SHP77 (cell line): ENCODE measurements around the gene SCAMP1.

Source experiments
- DNase-seq, 2 experiments: peaks; one replicate each; lab custom pipeline; 2025; lab: John Stamatoyannopoulos, UW

Gene SCAMP1

GRCh38 chr5:78496373-78496772 is 136.0 kb downstream of the SCAMP1 start:
- DNase-seq: no peak

GRCh38 chr5:78497573-78498533 is 137.4 kb downstream of the SCAMP1 start:
- no peak for DNase-seq

- DNase-seq: no peak
These were observed 139.1 kb downstream of the SCAMP1 start for GRCh38 chr5:78499485-78499884.

- no peak for DNase-seq
These were observed 139.6 kb downstream of the SCAMP1 start for GRCh38 chr5:78500028-78500427.

GRCh38 chr5:78500871-78501270 is 140.5 kb downstream of the SCAMP1 start:
- no peak for DNase-seq

GRCh38 chr5:78501411-78502352 is 141.3 kb downstream of the SCAMP1 start:
- DNase-seq: no peak

GRCh38 chr5:78503958-78504653 is 143.7 kb downstream of the SCAMP1 start:
- no peak for DNase-seq

GRCh38 chr5:78504704-78505677 is 144.6 kb downstream of the SCAMP1 start:
- peak; percentile 5 to 36 for DNase-seq

- DNase-seq: no peak
These were observed 145.4 kb downstream of the SCAMP1 start for GRCh38 chr5:78505860-78506259.

GRCh38 chr5:78506261-78507024 is 146.0 kb downstream of the SCAMP1 start:
- no peak for DNase-seq

GRCh38 chr5:78507531-78507930 is 147.1 kb downstream of the SCAMP1 start:
- no peak for DNase-seq

GRCh38 chr5:78508186-78508765 is 147.9 kb downstream of the SCAMP1 start:
- no peak for DNase-seq

GRCh38 chr5:78509145-78509865 is 148.9 kb downstream of the SCAMP1 start:
- DNase-seq: no peak

GRCh38 chr5:78509884-78510769 is 149.7 kb downstream of the SCAMP1 start:
- no peak for DNase-seq

- no peak for DNase-seq
These were observed 150.9 kb downstream of the SCAMP1 start for GRCh38 chr5:78511121-78511906.

GRCh38 chr5:78512435-78512834 is 152.0 kb downstream of the SCAMP1 start:
- no peak for DNase-seq

GRCh38 chr5:78513441-78513840 is 153.0 kb downstream of the SCAMP1 start:
- DNase-seq: no peak
